OCI-LY3 (cell line): Measurements from ENCODE around the gene AFDN.

Source experiments
- H2AFZ ChIP-seq: fragments of 200-600, 300-600 bp; shearing (Covaris generic); 2 replicates; pipeline ENCODE4 v1.6.0; 2014; ENCODE audit warnings: antibody characterized with exemption, low read depth, low read length
- H3K27ac ChIP-seq: fragments of 200-600, 300-600 bp; sonication (generic); 2 replicates; pipeline ENCODE4 v1.5.1; 2014; ENCODE audit warnings: mild to moderate bottlenecking, low read length, moderate library complexity, mixed read lengths
- H3K27me3 ChIP-seq: fragments of 200-600, 300-600 bp; sonication (generic); 2 replicates; pipeline ENCODE4 v1.6.1; 2014; ENCODE audit warnings: low read depth, low read length, mixed read lengths
- H3K36me3 ChIP-seq: fragments of 200-600, 300-600 bp; sonication (generic); replicated peaks from 2 replicates; pipeline ENCODE3; 2014; ENCODE audit warnings: low read depth, low read length, mixed read lengths
- H3K4me1 ChIP-seq: fragments of 300-600, 200-600 bp; sonication (generic); 2 replicates; pipeline ENCODE4 v1.6.1; 2014; ENCODE audit warnings: low read length, mixed read lengths
- H3K4me2 ChIP-seq: fragments of 200-600, 300-600 bp; sonication (generic); 2 replicates; pipeline ENCODE4 v1.6.1; 2014; ENCODE audit warnings: low read length, mixed read lengths
- H3K4me3 ChIP-seq: fragments of 300-600, 200-600 bp; sonication (generic); 2 replicates; pipeline ENCODE4 v1.5.1; 2014; ENCODE audit warnings: antibody characterized with exemption, mild to moderate bottlenecking, low read length, moderate library complexity
- H3K79me2 ChIP-seq: fragments of 300-600, 200-600 bp; shearing (Covaris generic); 2 replicates; pipeline ENCODE4 v1.6.1; 2014; ENCODE audit warnings: mild to moderate bottlenecking, low read length, mixed read lengths
- H3K9ac ChIP-seq: fragments of 300-600, 200-600 bp; shearing (Covaris generic); 2 replicates; pipeline ENCODE4 v1.6.0; 2014; ENCODE audit warnings: mild to moderate bottlenecking, low read length, moderate library complexity
- H3K9me3 ChIP-seq: fragments of 200-600, 300-600 bp; shearing (Covaris generic); 2 replicates; pipeline ENCODE4 v1.6.1; 2014; ENCODE audit warnings: low read length, mixed read lengths; ENCODE audit not compliant: insufficient read depth
- H4K20me1 ChIP-seq: fragments of 200-600, 300-600 bp; sonication (generic); 2 replicates; pipeline ENCODE4 v1.6.1; 2016; ENCODE audit warnings: low read length, mixed read lengths; ENCODE audit not compliant: insufficient read depth
- EZH2phosphoT487 ChIP-seq: fragments of 200-600 bp; shearing (Covaris generic); IDR thresholded peaks from 2 replicates; pipeline ENCODE4 v1.6.1; 2018; ENCODE audit warnings: antibody characterized with exemption, mixed run types, low read depth
- TF ChIP-seq, protein P1 (sequence below): fragments of 200-600, 300-600 bp; sonication (generic); IDR thresholded peaks from 2 replicates; pipeline ENCODE4 v1.5.1; 2014; ENCODE audit warnings: antibody characterized with exemption, low read length, low read depth

The AFDN gene, protein sequence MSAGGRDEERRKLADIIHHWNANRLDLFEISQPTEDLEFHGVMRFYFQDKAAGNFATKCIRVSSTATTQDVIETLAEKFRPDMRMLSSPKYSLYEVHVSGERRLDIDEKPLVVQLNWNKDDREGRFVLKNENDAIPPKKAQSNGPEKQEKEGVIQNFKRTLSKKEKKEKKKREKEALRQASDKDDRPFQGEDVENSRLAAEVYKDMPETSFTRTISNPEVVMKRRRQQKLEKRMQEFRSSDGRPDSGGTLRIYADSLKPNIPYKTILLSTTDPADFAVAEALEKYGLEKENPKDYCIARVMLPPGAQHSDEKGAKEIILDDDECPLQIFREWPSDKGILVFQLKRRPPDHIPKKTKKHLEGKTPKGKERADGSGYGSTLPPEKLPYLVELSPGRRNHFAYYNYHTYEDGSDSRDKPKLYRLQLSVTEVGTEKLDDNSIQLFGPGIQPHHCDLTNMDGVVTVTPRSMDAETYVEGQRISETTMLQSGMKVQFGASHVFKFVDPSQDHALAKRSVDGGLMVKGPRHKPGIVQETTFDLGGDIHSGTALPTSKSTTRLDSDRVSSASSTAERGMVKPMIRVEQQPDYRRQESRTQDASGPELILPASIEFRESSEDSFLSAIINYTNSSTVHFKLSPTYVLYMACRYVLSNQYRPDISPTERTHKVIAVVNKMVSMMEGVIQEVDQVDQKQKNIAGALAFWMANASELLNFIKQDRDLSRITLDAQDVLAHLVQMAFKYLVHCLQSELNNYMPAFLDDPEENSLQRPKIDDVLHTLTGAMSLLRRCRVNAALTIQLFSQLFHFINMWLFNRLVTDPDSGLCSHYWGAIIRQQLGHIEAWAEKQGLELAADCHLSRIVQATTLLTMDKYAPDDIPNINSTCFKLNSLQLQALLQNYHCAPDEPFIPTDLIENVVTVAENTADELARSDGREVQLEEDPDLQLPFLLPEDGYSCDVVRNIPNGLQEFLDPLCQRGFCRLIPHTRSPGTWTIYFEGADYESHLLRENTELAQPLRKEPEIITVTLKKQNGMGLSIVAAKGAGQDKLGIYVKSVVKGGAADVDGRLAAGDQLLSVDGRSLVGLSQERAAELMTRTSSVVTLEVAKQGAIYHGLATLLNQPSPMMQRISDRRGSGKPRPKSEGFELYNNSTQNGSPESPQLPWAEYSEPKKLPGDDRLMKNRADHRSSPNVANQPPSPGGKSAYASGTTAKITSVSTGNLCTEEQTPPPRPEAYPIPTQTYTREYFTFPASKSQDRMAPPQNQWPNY (N-terminal part only)

DNA sequence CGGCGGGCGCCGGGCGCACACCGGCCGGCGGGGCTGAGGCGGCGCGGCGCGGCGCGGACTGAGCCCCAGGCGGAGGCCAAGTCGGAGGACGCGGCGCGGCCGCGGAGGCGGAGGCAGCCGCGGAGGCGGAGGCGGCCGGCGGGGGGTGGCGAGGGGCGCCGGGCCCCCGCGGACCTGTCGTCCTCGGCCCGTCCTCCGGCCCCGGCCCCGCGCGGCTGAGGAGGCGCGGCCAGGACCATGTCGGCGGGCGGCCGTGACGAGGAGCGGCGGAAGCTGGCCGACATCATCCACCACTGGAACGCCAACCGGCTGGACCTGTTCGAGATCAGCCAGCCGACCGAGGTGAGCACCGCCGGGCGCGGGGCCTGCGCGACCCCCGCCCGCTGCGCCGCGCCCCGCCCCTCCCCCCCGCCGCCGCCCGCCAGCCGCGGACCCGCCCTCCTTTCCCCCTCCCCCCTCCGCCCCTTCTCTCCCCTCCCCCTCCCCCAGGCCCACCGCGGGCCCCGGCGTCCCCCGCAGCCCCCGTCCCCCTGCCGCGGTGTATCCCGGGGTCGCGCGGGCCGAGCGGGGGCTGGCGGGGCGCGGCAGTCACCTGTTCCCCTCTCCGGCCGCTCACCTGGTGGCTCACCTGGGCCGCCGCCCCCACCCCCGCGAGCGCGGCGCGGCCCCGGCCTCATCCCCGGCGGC is at the start of gene AFDN:
TSS of gene AFDN (plus strand) at position 16 of the 687 bp plus-strand sequence. CDS start at position 238, 222 bp downstream.
- peak within 1 kb of the TSS; percentile 97 for H3K4me2 ChIP-seq
- H3K36me3 ChIP-seq = peaks cover 6% of the 10 kb centered on the region
- peaks cover 34% of the 10 kb centered on the region for H3K4me1 ChIP-seq
- H2AFZ ChIP-seq = peak within 1 kb of the TSS; percentile 89
- no peak for TF ChIP-seq EZH2phosphoT487
- TF ChIP-seq, protein P1, sequence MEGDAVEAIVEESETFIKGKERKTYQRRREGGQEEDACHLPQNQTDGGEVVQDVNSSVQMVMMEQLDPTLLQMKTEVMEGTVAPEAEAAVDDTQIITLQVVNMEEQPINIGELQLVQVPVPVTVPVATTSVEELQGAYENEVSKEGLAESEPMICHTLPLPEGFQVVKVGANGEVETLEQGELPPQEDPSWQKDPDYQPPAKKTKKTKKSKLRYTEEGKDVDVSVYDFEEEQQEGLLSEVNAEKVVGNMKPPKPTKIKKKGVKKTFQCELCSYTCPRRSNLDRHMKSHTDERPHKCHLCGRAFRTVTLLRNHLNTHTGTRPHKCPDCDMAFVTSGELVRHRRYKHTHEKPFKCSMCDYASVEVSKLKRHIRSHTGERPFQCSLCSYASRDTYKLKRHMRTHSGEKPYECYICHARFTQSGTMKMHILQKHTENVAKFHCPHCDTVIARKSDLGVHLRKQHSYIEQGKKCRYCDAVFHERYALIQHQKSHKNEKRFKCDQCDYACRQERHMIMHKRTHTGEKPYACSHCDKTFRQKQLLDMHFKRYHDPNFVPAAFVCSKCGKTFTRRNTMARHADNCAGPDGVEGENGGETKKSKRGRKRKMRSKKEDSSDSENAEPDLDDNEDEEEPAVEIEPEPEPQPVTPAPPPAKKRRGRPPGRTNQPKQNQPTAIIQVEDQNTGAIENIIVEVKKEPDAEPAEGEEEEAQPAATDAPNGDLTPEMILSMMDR = no peak
- peaks cover 14% of the 10 kb centered on the region; the same call in 1 of the 2 replicates for H3K27me3 ChIP-seq
- peak within 1 kb of the TSS; percentile 95 for H3K4me3 ChIP-seq
- H3K9me3 ChIP-seq = no peaks in the 10 kb centered on the region
- H3K9ac ChIP-seq = peak within 1 kb of the TSS; percentile 88
- H3K79me2 ChIP-seq = peaks cover 57% of the 10 kb centered on the region
- peak within 1 kb of the TSS; percentile 99 for H3K27ac ChIP-seq
- 0 out of 2 replicates have a peak, but pooled peaks cover 6% of the 10 kb centered on the region for H4K20me1 ChIP-seq

DNA sequence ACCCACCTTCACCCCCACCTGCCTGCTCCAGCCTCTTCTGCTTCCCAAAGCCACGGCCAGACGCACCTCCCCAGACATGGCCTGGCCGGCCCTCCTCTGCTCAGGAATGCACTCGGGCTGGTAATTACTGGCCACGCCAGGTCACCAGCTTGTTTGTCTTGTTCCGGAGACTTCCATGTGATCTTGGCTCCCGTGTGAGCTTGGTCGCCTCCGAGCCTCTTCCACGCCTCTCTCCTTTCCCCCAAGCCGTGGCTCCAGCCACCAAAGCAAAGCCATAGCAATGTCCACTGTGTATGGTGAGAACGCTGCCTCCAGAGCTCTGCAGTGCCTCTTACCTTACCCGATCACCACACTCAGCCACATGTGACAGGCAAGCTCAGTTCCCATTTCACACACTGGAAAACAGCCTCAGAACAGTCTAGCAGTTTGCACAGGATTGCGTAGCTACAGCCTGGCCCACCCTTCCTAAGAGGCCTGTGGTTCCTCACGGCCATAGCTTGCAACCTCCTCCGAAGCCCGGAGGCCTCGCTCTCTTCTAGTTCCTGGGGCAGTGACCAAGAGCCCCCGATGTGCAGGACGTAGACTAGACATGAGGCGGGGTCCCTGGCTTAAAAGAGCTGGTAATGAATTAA is 48.1 kb upstream of the AFDN start:
- H3K4me1 ChIP-seq = peaks cover 12% of the 10 kb centered on the region
- no peak overlapping the region for H3K4me3 ChIP-seq
- H3K79me2 ChIP-seq = no peaks in the 10 kb centered on the region
- no peaks in the 10 kb centered on the region for H3K36me3 ChIP-seq
- no peak overlapping the region for H3K9ac ChIP-seq
- H2AFZ ChIP-seq = no peak overlapping the region
- H4K20me1 ChIP-seq = no peaks in the 10 kb centered on the region
- no peaks in the 10 kb centered on the region for H3K9me3 ChIP-seq
- H3K4me2 ChIP-seq = no peak overlapping the region
- no peak for TF ChIP-seq EZH2phosphoT487
- TF ChIP-seq, protein P1 = no peak
- H3K27me3 ChIP-seq = no peaks in the 10 kb centered on the region
- no peak overlapping the region for H3K27ac ChIP-seq

DNA sequence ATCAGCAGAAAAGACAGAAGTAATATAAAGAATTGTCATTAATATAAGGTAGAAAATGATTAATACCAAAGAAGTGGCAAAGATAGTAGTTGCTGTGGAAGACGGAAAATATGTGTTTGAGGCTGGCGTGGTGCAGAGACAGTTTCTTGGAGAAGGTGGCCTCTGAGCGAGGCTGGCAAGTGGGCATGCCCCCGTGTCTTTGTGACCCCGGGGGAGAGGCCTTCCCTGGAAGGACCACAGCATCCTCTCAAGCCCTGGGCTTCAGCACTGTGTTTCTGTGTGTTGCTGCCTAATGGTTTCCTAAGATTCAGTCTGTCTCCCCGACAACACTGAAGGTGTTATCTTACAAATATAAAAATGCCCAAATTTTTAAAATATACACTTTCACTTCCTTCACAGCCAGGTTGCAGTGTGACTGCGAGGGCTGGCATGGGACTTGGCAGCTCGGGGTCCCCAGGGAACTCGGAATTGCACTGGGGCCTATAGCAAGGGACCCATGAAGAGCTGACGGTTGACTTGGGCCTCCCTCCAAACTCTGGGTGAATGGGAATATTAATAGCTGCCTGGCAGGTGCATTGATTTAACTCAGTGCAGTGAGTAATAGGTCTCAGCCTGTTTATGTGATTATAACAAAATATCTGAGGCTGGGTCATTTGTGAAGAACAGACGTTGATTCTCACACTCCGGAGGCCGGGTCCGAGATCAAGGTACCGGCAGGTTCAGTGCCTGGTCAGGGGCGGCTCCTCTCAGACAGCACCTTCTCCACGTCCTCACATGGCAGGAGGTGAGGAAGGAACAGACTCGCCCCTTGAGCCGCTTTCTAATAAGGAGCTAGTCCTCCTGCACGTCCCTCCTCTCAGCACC is 47.4 kb upstream of the AFDN start:
- peak overlapping the region; percentile 14; the same call in 1 of the 2 replicates for H3K4me2 ChIP-seq
- no peaks in the 10 kb centered on the region for H3K27me3 ChIP-seq
- no peaks in the 10 kb centered on the region for H4K20me1 ChIP-seq
- H3K4me1 ChIP-seq = peaks cover 12% of the 10 kb centered on the region
- H3K9me3 ChIP-seq = no peaks in the 10 kb centered on the region
- H3K27ac ChIP-seq = no peak overlapping the region
- no peak overlapping the region for H3K9ac ChIP-seq
- no peaks in the 10 kb centered on the region for H3K79me2 ChIP-seq
- H3K36me3 ChIP-seq = no peaks in the 10 kb centered on the region
- TF ChIP-seq, protein P1 = no peak
- no peak for TF ChIP-seq EZH2phosphoT487
- H3K4me3 ChIP-seq = no peak overlapping the region
- no peak overlapping the region for H2AFZ ChIP-seq
